NB4 (cell line): ENCODE results near the gene PNMA1.
A peak's percentile ranks its signal among the peaks of the same experiment; 100 is the strongest.

Source experiments
- CTCF ChIP-seq: IDR thresholded peaks from one replicate; pipeline ENCODE4 v1.5.1; 2012; ENCODE audit warnings: low read depth, low read length
- MAX ChIP-seq: IDR thresholded peaks from 2 replicates; pipeline ENCODE4 v1.6.1; 2011; ENCODE audit warnings: low read depth, low read length
- POLR2A ChIP-seq: IDR thresholded peaks from 2 replicates; pipeline ENCODE4 v1.6.1; 2011; ENCODE audit warnings: mild to moderate bottlenecking; ENCODE audit not compliant: insufficient read length; ENCODE audit errors: extremely low read depth

- no peak for TF ChIP-seq CTCF
- TF ChIP-seq POLR2A = peak; percentile 60
- peak; percentile 89 for TF ChIP-seq MAX
Measured at GRCh38 chr14:73741876-73742519, 27.8 kb upstream of the PNMA1 start.
